Subcutaneous adipose tissue (tissue), 4 donors: ENCODE measurements around the gene VGLL4. TPM values are rescaled to one million over a fixed set of nuclear protein-coding genes. Genes with fewer than 3 reads are reported as not detected.

Experiments
- total RNA-seq, 4 donors: library from RNA; depleted of rRNA; stranded (reverse); fragments of >200 nt; gene quantifications; one replicate each; pipeline ENCODE4 v1.1.0, GENCODE V29; 2016
- TF ChIP-seq, protein P1 (sequence below): fragments of 450-650 bp; IDR thresholded peaks from one replicate; pipeline ENCODE4 v1.5.1; 2016; ENCODE audit warnings: low read depth, mild to moderate bottlenecking, control low read depth, antibody characterized with exemption, moderate library complexity

Gene VGLL4
- total RNA-seq, 4 donors from 2014 or later, result 37.6 to 47.8 (median 40.4) TPM

GRCh38 chr3:11634081-11634635 is 9.6 kb downstream of the VGLL4 start:
- TF ChIP-seq, protein P1, sequence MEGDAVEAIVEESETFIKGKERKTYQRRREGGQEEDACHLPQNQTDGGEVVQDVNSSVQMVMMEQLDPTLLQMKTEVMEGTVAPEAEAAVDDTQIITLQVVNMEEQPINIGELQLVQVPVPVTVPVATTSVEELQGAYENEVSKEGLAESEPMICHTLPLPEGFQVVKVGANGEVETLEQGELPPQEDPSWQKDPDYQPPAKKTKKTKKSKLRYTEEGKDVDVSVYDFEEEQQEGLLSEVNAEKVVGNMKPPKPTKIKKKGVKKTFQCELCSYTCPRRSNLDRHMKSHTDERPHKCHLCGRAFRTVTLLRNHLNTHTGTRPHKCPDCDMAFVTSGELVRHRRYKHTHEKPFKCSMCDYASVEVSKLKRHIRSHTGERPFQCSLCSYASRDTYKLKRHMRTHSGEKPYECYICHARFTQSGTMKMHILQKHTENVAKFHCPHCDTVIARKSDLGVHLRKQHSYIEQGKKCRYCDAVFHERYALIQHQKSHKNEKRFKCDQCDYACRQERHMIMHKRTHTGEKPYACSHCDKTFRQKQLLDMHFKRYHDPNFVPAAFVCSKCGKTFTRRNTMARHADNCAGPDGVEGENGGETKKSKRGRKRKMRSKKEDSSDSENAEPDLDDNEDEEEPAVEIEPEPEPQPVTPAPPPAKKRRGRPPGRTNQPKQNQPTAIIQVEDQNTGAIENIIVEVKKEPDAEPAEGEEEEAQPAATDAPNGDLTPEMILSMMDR, result no peak

- TF ChIP-seq, protein P1, result no peak
Measured at GRCh38 chr3:11632966-11633365, 10.7 kb downstream of the VGLL4 start.

GRCh38 chr3:11632564-11632963 is 11.2 kb downstream of the VGLL4 start:
- TF ChIP-seq, protein P1, result no peak

- TF ChIP-seq, protein P1, result no peak
Measured at GRCh38 chr3:11631820-11632219, 11.9 kb downstream of the VGLL4 start.

GRCh38 chr3:11629716-11630115 is 14.0 kb downstream of the VGLL4 start:
- TF ChIP-seq, protein P1, result no peak

DNA sequence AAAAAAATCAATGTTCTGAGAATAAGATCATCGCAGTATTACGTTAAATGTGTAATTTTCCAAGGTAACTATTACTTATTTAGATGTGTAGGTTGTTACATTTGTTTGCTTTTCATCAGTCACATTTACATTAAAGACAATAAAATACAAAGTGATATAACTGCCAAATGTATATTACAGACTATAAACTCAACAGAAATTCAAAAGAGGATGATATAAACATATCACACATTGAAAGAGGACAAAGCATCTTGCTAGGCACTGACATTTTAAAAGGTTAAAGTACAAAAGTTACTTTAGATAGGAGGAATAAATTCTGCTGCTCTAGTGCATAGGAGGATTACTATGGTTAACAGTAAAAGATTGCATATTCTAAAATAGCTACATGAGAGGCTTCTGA is 16.1 kb downstream of the VGLL4 start:
- TF ChIP-seq, protein P1, result no peak

DNA sequence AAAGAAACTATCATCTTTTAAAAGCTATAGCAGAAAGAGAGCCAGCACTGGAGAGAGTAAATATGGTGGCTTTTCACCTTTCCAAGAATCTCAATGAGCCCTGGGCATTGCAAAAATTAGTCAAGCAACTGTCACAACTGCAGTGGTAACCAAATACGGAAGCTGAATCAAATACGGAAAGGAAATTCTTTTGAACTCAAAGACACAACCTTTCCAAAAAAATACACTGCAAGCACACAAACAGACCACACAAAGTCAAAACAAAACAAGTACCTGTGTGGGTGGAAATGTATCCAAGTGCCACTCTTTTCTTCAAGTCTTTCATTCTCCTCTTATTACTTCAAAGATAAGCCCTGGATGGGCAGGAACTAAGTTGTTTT is 17.6 kb downstream of the VGLL4 start:
- TF ChIP-seq, protein P1, result no peak
